Epidermal melanocyte (primary cell): ENCODE data around the gene CRX.
"Not testable (repeated sequence)": the region's sequence is repeated elsewhere in the genome, so short reads cannot be mapped to it uniquely, and the experiment has no call there.

Experiments used
- DNase-seq: peaks from one replicate; pipeline ENCODE4 v3.0.0; 2011; ENCODE audit warnings: low spot score; ENCODE audit not compliant: insufficient read length

CRX gene

DNA sequence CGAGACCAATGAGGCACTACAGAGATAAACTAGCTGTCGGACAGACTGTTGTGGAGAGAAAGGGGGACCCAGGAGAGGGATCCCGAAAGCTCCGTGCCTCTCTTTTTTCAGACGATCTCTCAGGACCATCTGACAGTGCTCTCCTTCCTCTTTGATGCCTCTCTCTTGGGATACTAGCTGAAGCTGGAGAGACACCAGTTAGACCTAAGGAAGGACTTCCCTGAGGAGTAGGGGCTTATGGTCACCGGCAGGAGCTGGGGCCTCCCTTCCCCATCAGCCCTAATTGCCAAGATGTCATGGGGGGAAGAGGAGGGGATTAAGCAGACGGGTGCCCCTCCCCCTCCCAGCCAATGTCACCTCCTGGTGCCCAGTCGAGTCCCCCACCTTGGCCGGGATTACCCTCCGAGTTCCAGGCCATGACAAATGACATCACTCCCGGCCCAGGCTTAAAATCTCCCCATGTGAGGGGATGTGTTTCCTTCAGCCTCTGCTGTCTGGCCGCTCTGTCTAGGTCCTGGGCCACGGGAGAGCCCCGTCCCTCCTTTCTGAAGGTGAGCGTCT is at the start of gene CRX:
CRX (plus strand) TSS at position 478 of the 561 bp plus-strand sequence. CDS start 12,507 bp downstream, outside the sequence.
- no peak for DNase-seq

DNA sequence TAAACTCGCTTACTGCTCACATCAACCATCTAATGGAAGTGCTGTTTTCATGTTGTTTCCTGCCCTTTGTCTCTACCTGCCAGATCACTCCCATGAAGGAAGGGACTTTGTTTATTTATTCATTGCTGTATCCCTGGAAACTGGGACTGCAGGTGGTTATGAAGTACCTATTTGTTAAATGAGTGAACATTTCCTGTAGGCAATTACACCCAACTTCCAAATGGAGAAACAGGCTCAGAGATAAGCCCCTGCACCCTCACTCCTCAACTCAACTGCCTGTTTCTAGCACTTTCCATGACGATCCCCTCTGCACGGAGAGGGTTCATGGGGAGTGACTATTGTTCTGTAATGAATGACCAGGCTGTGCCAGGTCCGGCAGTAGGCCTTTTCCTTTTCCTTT is 45.2 kb upstream of the CRX start:
- no peak for DNase-seq

DNA sequence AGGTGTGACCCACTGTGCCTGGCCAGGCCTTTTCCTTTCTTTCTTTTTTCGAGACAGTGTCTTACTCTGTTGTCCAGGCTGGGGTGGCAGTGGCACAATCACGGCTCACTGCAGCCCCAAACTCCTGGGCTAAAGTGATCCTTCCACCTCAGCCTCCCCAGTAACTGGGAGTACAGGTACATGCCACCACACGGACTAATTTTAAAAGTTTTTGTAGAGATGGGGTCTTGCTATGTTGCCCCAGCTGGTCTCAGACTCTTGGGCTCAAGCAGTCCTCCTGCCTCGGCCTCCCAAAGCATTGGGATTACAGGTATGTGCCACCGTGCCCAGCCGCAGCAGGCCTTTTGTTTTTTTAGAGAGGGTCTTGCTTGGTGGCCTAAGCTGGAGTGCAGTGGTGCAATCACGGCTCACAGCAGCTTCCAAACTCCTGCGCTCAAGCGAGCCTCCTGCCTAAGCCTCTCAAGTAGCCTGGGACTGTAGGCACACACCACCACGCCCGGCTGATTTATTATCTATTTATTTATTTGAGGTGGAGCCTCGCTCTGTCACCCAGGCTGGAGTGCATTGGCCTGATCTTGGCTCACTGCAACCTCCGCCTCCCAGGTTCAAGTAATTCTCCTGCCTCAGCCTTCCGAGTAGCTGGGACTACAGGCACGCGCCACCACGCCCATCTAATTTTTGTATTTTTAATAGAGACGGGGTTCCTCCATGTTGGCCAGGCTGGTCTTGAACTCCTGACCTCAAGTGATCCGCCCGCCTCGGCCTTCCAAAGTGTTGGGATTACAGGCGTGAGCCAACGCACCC is 44.3 kb upstream of the CRX start:
- DNase-seq = not testable (repeated sequence)

DNA sequence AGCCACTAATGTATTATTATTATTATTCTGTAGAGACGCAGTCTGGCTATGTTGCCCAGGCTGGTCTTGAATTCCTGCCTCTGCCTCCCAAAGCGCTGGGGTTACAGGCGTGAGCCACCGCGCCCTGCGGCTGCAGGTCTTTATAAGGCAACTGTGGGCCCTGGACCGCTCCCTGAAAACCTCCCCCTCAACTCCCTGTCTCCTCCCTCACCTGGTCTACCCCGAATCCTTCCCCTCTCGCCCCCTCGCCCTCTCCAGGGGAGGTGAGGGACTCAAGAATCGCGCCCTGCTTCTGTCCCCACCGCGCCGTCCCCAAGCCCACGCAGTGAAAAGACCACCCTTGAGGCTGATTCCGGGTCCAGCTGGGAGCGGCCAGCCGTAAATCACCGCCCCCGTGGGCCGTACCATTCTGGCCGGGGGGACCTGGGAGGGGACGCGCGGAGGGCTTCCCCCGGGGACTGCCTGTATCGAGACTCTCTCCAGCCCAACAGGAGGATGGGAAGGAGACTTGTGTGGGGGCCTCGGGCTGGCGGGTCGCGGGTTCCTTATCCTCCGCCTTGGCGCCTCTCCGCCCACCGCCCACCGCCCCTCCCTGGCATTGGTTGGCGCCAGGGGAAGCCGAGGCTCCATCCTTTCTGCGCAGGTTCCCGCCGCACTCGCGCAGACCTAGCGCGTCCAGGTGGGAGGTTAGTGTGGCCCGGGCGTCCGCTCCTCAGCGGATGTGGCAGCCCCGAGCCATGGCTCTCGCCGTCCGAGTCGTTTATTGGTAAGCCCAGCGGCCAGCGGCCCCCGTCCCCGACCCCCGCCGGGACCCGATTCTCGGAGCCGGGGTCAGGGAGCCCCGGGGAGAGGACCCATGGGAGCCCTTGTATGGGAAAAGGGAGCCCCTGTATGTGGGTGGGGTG is 43.4 kb upstream of the CRX start, which contains the start of gene SELENOW:
SELENOW (plus strand) TSS at position 655 of the 905 bp plus-strand sequence; CDS start at position 738, 83 bp downstream.
- peak; percentile 67 for DNase-seq

DNA sequence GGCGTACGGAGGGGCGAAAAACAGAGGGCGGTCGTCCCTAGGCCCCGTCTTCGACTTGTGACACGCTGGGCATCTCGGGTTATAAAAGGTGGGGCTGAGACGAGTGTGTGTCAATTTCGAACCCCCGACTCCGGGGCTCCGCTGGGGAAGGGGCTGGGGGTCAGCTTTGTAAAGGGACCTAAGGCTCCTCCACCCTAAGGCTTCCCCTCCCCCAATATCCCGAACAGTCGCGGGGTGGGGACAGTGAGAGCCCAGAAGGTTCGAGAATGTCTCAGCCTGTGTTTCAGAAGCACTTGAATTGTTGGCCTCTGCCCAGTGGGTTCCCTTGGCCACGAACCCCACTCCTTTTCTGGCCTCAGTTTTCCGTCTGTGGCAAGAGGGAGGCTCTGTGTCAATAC is 42.8 kb upstream of the CRX start:
- no peak for DNase-seq

DNA sequence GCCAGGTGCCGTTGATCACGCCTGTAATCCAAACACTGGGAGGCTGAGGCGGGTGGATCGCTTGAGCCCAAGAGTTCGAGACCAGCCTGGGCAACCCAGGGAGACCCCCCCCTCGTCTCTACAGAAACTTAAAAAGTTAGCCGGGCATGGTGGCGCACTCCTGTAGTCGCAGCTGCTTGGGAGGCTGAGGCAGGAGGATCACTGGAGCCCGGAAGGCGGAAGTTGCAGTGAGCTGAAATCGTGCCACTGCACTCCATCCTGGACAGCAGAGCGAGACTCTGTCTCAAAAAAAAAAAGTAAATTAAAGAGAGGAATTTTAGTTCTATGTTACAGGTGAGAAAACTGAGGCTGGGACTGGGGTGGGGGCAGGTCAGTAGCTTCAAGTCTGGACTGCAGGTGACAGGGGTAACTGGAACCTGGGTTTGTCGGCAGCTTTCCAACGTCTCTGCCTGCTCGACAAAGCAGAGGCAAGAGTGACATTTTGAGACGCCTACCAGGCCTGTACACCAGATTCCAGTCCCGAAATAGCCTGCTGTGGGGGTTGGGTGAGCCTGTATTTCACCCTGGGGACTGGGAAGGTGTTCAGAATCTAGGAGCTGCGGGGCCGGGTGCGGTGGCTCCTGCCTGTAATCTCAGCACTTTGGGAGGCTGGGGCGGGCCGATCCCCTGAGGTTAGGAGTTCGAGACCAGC is 42.1 kb upstream of the CRX start:
- no peak for DNase-seq

DNA sequence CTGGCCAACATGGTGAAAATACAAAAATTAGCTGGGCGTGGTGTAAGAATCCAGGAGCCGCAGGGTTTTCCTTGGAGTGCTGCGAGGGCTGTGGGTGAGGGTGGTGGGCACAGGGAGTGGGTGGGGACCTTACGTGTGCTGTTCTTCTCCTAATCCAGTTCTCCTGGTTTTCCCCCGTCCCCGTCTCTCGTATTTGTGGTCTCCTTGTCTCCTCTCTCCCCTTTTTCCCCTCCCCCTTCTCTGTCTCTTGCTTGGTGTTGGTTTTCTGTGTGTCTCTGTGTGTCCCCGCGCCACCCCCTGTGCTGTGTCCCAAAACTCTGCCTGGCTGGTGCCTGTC is 41.6 kb upstream of the CRX start:
- DNase-seq = no peak

DNA sequence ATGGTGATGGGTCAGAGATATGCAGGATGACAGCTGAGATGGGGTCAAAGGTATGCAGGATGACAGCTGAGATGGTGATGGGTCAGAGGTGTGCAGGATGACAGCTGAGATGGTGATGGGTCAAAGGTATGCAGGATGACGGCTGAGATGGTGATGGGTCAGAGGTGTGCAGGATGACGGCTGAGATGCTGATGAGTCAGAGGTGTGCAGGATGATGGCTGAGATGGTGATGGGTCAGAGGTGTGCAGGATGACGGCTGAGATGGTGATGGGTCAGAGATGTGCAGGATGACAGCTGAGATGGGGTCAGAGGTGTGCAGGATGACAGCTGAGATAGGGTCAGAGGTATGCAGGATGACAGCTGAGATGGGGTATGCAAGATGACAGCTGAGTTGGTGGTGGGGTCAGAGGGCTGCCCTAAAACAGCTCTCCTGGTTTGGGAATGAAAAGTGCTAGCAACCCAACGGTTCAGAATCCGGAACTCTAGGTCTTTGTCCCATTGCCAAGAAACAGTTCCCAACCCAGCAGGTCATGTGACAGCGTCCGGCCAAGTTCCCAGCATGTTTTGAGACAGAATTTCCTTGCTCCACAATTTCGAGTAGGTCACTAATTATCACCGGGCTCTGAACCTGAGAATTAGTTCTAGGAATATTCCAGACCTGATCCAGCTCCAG is 40.0 kb upstream of the CRX start:
- no peak for DNase-seq

DNA sequence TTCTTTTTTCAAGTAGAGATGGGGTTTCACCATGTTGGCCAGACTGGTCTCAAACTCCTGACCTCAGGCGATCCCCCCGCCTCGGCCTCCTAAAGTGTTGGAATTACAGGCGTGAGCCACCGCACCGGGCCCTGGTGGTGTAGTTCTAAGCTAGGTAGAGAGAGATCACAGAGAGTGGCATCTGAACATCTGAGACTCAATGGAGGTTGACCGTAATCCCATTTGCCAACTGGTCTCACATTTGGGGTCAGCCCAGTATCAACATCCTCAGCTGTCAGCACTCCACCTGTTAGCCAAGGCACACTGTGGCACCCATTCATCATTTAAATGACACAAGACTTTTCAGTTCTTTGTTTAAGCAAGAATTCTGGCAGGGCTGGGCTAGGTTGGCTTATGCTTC is 35.2 kb upstream of the CRX start:
- no peak for DNase-seq

DNA sequence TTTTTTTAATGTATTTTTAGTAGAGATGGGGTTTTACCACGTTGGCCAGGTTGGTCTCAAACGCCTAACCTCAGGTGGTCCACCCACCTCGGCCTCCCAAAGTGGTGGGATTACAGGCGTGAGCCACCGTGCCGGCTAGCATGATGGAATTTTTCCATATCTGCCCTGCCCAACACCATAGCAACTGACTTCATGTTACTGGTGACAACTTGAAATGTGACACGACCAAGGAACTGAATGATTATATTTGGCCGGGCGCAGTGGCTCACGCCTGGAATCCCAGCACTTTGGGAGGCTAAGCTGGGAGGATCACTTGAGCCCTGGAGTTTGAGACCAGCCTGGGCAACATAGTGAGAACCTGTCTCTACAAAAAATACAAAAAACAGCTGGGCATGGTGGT is 34.4 kb upstream of the CRX start:
- not testable (repeated sequence) for DNase-seq

DNA sequence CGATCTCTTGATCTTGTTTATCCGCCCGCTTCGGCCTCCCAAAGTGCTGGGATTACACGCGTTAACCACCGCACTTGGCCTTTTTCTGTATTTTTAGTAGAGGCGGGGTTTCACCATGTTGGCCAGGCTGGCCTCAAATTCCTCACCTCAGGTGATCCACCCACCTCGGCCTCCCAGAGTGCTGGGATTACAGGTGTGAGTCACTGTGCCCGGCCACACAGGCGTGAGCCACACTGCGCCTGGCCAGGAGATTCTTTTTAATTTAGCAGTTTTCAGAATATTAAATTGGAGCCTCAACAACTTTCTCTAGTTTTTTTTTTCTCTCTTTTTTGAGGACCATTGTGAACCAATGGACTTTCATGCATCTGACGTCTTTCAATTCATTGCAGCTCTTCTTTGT is 31.9 kb upstream of the CRX start:
- not testable (repeated sequence) for DNase-seq

DNA sequence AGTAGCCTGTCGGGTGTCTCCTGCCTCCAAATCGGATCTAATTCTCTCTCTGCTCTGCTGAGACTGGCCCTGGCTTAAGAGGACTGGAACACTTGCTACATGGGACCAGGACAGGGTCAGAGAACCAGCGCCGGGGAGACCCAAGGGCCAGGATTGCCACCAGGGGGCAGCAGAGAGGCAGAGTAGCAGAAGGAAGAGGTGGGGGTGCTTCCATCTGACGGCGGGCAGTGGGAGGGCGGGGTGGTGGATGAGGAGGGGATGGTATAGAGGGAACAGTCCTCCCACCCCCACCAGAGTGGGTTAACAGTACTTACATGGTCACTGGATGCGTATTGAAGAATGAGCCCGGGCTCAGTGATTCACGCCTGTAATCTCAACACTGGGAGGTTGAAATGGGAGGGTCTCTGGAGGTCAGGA is 31.3 kb upstream of the CRX start:
- DNase-seq = peak; percentile 76

DNA sequence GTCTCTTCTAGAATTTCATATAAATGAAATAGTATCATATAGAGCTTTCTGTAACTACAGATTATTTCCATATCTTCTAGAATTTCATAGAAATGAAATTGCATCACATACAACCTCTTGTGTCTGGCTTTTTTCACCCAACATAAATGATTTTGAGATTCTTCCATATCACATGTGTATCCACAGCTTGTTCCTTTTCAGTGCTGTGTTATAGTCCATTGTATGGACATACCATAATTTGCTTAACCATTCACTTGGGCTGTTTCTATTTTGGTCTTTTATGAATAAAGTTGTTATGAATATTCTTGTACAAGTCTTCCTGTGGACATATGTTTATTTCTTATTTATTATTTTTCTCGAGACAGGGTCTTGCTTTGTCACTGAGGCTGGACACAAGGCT is 29.1 kb upstream of the CRX start:
- DNase-seq = no peak

DNA sequence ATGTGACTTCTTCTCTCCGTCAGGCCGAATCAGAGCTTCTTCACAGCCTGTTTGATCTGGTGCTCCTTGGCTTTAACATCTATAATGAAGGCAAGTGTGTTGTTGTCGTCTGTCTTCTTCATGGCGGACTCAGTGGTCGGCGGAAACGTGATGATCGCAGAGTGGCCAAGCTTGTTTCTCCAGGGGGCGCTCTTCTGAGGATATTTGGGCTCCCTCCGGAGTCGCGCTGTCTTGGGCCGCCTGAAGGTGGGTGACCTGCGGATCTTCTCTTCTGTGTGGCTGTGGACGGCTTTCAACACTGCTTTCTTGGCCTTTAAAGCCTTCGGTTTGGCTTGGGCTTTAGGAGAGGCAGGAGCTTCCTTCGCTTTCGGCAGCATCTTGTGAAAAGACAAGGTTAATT is 27.2 kb upstream of the CRX start:
- no peak for DNase-seq

DNA sequence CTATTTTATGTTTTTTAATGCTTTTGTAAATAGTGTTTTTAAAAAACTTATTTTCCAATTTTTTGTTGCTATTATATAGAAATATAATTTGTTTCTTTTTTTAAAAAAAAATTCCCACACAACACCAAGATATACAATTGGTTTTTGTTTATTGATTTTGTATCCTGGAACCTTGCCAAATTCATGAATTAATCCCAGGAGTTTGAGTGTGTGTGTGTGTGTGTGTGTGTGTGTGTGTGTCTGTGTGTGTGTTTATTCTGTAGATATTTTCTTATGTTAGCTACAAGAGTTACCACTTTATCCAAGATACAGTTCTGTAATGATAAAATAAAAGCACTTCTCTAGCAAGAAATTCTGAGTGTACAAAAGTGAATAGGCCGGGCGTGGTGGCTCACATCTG is 25.0 kb upstream of the CRX start:
- DNase-seq = no peak

DNA sequence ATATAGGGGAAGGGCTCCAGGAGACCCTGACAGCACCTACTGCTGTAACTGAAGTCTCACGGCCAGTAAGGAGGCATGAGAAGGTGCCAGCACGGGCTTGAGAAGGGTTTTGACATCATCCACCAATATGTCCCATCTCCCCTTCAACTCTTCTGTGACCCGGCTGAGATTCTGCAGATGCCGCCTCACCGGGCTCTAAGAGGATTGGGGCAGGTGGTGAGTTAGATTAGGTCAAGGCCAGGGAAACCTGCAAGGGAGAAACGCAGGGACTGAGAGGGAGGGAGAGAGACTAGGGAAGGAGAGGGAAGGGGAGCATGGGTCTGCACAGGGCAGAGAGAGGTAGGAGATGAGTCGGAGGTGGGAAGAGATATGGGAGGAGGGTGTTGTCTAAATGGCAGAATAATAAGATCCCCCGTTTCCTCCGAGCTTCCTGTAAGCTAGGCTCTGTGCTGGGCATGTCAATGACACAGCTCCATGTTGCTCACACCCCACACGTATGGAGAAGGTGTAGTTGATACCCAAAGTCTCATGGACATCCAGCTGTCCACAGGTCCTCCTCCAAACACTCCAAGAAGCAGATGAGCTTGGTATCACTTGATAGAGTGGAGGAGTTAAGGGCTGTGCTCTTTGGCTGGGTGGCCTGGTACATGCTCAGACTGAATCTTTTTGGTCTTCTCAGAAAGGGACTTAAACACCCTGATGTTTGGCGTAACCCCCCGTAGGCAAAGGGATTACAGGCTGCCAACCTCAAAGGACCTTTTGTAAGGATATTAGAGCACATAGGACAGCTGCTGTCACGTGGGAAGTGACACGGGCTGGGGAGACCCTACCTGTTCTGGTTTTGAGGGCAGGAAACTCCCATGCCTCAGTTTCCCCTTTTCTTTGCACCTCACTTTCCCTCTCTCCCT is 23.5 kb upstream of the CRX start:
- DNase-seq = no peak

DNA sequence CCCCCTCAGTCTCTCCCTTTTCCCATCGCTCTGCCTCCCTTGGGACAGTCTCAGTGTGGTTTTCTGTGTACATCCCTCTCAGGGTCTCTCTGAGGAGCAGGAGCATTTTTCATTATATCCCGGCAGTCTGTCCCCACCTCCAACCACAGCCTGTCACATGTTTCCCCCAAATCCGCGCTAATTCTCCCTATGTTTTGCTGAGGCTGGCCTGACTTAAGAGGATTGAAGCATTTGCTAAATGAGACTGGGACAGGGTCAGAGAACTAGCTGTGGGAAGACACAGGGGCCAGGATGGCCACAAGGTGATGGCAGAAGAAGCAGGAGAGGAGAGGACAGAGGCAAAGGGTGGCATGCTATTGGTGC is 22.9 kb upstream of the CRX start:
- DNase-seq = no peak

DNA sequence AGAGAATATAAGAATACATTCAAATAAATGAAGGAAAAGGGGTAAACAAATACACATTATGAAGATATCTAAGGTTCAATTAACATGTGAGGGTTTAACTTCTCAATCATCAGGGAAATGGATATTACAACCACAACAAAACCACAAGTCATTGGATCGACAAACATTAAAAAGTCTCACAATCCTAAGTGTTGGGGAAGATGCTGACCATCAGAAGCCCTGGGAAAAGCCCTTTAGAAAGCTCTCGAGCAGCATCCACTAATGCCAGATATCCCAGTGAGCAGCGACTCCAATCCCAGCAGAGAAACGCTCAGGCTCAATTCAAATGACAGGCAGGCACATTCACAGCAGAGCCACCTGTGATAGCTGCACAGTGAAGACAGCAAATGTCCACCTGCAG is 20.5 kb upstream of the CRX start:
- no peak for DNase-seq

DNA sequence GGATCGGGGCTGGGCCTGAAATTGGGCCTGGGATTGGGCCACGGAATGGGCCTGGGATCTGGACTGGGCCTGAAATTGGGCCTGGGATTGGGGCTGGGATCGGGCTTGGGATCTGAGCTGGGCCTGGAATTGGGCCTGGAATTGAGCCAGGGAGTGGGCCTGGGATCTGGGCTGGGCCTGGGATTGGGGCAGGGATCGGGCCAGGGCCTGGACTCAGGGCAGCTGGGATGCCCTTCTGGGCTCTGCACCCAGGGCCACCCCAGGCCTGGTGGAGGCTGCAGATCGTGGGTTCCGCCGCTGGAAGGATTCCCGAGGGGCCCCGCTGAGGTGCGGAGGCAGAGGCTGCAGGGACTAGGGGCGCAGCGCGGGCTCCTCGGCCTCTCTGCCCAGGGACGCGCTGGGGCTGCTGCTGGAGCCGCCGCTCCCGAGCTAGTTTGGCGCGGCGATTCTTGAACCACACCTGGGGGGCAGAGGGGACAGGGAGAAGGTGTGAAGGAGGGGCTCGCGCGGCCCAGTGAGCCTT is 19.2 kb upstream of the CRX start:
- no peak for DNase-seq

DNA sequence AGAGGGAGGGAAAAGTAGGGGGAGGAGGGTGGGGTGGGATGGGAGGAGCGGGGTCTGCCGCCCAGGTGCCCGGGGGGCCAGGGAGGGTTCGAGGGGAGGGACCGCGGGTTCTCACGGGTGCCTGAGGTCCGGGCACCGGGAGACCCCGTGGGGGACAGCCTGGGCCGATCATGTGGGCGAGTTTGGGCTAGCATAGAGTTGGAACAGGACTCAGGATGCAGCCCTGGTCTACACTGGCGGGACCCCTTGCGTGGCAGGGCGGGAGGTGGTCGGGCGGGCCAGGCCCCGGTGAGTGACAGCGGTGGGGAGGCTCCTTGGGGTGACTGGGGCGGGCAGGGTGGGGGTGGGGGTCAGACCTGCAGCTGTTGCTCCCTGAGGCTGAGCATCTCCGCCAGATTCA is 18.6 kb upstream of the CRX start:
- not testable (repeated sequence) for DNase-seq
